Measurements from ENCODE around the gene ARSJ.

The ARSJ gene

GRCh38 chr4:113975578-113975977 is 3.9 kb downstream of the ARSJ start:
- no peak overlapping the region for H3K18ac ChIP-seq (ENCODE audit: low read depth in 1 of 2, low read length in 2 of 2)
- H2BK120ac ChIP-seq (ENCODE audit: low read depth, low read length), result no peak overlapping the region
- peak overlapping the region in 1 of 2 experiments; percentile 97 for H3K4me3 ChIP-seq (ENCODE audit: insufficient read depth in 1 of 2, low read depth in 1 of 2, low read length in 2 of 2)
- no peak overlapping the region for H4K91ac ChIP-seq (ENCODE audit: low read length)
- H3K4ac ChIP-seq (ENCODE audit: low read depth in 1 of 2, low read length in 2 of 2), result peak overlapping the region in 1 of 2 experiments; percentile 67
- no peak for DNase-seq
- no peak overlapping the region for H4K8ac ChIP-seq (ENCODE audit: low read length)
- H2BK5ac ChIP-seq (ENCODE audit: low read depth, low read length, poor library complexity, severe bottlenecking), result no peak overlapping the region
- H3K27me3 ChIP-seq (ENCODE audit: control insufficient read depth in 1 of 2, insufficient read depth in 1 of 2, low read length in 2 of 2), result no peaks in the 10 kb centered on the region
- WGBS, result 57% methylated on average over 2 of the region's 2 CpGs
- H2BK12ac ChIP-seq (ENCODE audit: low read length in 2 of 2), result no peak overlapping the region
- no peak overlapping the region for H2AFZ ChIP-seq (ENCODE audit: low read depth, low read length)
- no peak overlapping the region for H3K14ac ChIP-seq (ENCODE audit: low read length in 2 of 2)
- no peaks in the 10 kb centered on the region for H3K79me1 ChIP-seq (replicated peaks; ENCODE audit: low read length, poor library complexity, severe bottlenecking)
- peak overlapping the region; percentile 95 for H3K9ac ChIP-seq (ENCODE audit: low read length)
- H3K23ac ChIP-seq (ENCODE audit: low read length in 2 of 2), result no peak overlapping the region
- peaks cover 0 to 4% of the 10 kb centered on the region in 2 experiments for H3K36me3 ChIP-seq (ENCODE audit: control insufficient read depth in 1 of 2, insufficient read depth in 2 of 2, low read depth in 1 of 2, low read length in 2 of 2)
- peaks cover 3% of the 10 kb centered on the region for H3K4me1 ChIP-seq (ENCODE audit: control insufficient read depth, insufficient read depth, low read depth, low read length)
- peak overlapping the region; percentile 32 for H3K27ac ChIP-seq (ENCODE audit: low read length, poor library complexity, severe bottlenecking)
- H3K9me3 ChIP-seq (ENCODE audit: control insufficient read depth, low read length), result no peaks in the 10 kb centered on the region
- H3K4me2 ChIP-seq (ENCODE audit: low read length, poor library complexity, severe bottlenecking), result peak overlapping the region; percentile 71
- no peak overlapping the region for H2BK15ac ChIP-seq (ENCODE audit: low read depth, poor library complexity, severe bottlenecking)
- H2AK5ac ChIP-seq (ENCODE audit: low read length, severe bottlenecking), result peak overlapping the region; percentile 45

- no peak overlapping the region for H2AK5ac ChIP-seq (ENCODE audit: low read length, severe bottlenecking)
- H2BK15ac ChIP-seq (ENCODE audit: low read depth, poor library complexity, severe bottlenecking), result no peak overlapping the region
- H3K14ac ChIP-seq (ENCODE audit: low read length in 2 of 2), result no peak overlapping the region
- H2BK120ac ChIP-seq (ENCODE audit: low read depth, low read length), result no peak overlapping the region
- no peaks in the 10 kb centered on the region for H3K9me3 ChIP-seq (ENCODE audit: control insufficient read depth, low read length)
- no peaks in the 10 kb centered on the region for H3K27me3 ChIP-seq (ENCODE audit: control insufficient read depth in 1 of 2, insufficient read depth in 1 of 2, low read length in 2 of 2)
- no peak overlapping the region for H3K4me2 ChIP-seq (ENCODE audit: low read length, poor library complexity, severe bottlenecking)
- H3K4me1 ChIP-seq (ENCODE audit: control insufficient read depth, insufficient read depth, low read depth, low read length), result peaks cover 4% of the 10 kb centered on the region
- H3K27ac ChIP-seq (ENCODE audit: low read length, poor library complexity, severe bottlenecking), result no peak overlapping the region
- H4K91ac ChIP-seq (ENCODE audit: low read length), result no peak overlapping the region
- H3K4ac ChIP-seq (ENCODE audit: low read depth in 1 of 2, low read length in 2 of 2), result no peak overlapping the region
- H3K18ac ChIP-seq (ENCODE audit: low read depth in 1 of 2, low read length in 2 of 2), result no peak overlapping the region
- DNase-seq, result no peak
- H2BK5ac ChIP-seq (ENCODE audit: low read depth, low read length, poor library complexity, severe bottlenecking), result no peak overlapping the region
- peaks cover 0 to 7% of the 10 kb centered on the region in 2 experiments for H3K36me3 ChIP-seq (ENCODE audit: control insufficient read depth in 1 of 2, insufficient read depth in 2 of 2, low read depth in 1 of 2, low read length in 2 of 2)
- no peaks in the 10 kb centered on the region for H3K79me1 ChIP-seq (replicated peaks; ENCODE audit: low read length, poor library complexity, severe bottlenecking)
- H3K23ac ChIP-seq (ENCODE audit: low read length in 2 of 2), result no peak overlapping the region
- no peak overlapping the region for H2BK12ac ChIP-seq (ENCODE audit: low read length in 2 of 2)
- H3K9ac ChIP-seq (ENCODE audit: low read length), result no peak overlapping the region
- H4K8ac ChIP-seq (ENCODE audit: low read length), result no peak overlapping the region
- H3K4me3 ChIP-seq (ENCODE audit: insufficient read depth in 1 of 2, low read depth in 1 of 2, low read length in 2 of 2), result peak overlapping the region in 1 of 2 experiments; percentile 97
- H2AFZ ChIP-seq (ENCODE audit: low read depth, low read length), result no peak overlapping the region
Measured at GRCh38 chr4:113974467-113974866, 5.0 kb downstream of the ARSJ start.

GRCh38 chr4:113973345-113973744 is 6.1 kb downstream of the ARSJ start:
- Histone ChIP-seq H3K4me3 (ENCODE audit: insufficient read depth in 1 of 2, low read depth in 1 of 2, low read length in 2 of 2) (no peak overlapping the region), H3K27me3 (ENCODE audit: control insufficient read depth in 1 of 2, insufficient read depth in 1 of 2, low read length in 2 of 2) (no peaks in the 10 kb centered on the region), H4K8ac (ENCODE audit: low read length) (no peak overlapping the region), H3K23ac (ENCODE audit: low read length in 2 of 2) (no peak overlapping the region), H2BK120ac (ENCODE audit: low read depth, low read length) (no peak overlapping the region), H3K18ac (ENCODE audit: low read depth in 1 of 2, low read length in 2 of 2) (no peak overlapping the region), H3K27ac (ENCODE audit: low read length, poor library complexity, severe bottlenecking) (no peak overlapping the region), H3K4me1 (ENCODE audit: control insufficient read depth, insufficient read depth, low read depth, low read length) (peaks cover 4% of the 10 kb centered on the region), H4K91ac (ENCODE audit: low read length) (no peak overlapping the region), H3K9me3 (ENCODE audit: control insufficient read depth, low read length) (no peaks in the 10 kb centered on the region), H3K36me3 (ENCODE audit: control insufficient read depth in 1 of 2, insufficient read depth in 2 of 2, low read depth in 1 of 2, low read length in 2 of 2) (peaks cover 0 to 7% of the 10 kb centered on the region in 2 experiments), H3K4ac (ENCODE audit: low read depth in 1 of 2, low read length in 2 of 2) (no peak overlapping the region), H3K9ac (ENCODE audit: low read length) (no peak overlapping the region), H3K14ac (ENCODE audit: low read length in 2 of 2) (no peak overlapping the region), H2BK12ac (ENCODE audit: low read length in 2 of 2) (no peak overlapping the region), H3K79me1 (replicated peaks; ENCODE audit: low read length, poor library complexity, severe bottlenecking) (no peaks in the 10 kb centered on the region), H2AFZ (ENCODE audit: low read depth, low read length) (no peak overlapping the region), H2AK5ac (ENCODE audit: low read length, severe bottlenecking) (no peak overlapping the region), H2BK15ac (ENCODE audit: low read depth, poor library complexity, severe bottlenecking) (no peak overlapping the region), H2BK5ac (ENCODE audit: low read depth, low read length, poor library complexity, severe bottlenecking) (no peak overlapping the region), H3K4me2 (ENCODE audit: low read length, poor library complexity, severe bottlenecking) (no peak overlapping the region)
- DNase-seq, result no peak
- WGBS, result 41% methylated on average over 3 of the region's 3 CpGs

GRCh38 chr4:113972781-113973180 is 6.7 kb downstream of the ARSJ start:
- Histone ChIP-seq H3K4ac (ENCODE audit: low read depth in 1 of 2, low read length in 2 of 2) (no peak overlapping the region), H3K36me3 (ENCODE audit: control insufficient read depth in 1 of 2, insufficient read depth in 2 of 2, low read depth in 1 of 2, low read length in 2 of 2) (peaks cover 0 to 7% of the 10 kb centered on the region in 2 experiments), H2AFZ (ENCODE audit: low read depth, low read length) (no peak overlapping the region), H3K27ac (ENCODE audit: low read length, poor library complexity, severe bottlenecking) (no peak overlapping the region), H3K9ac (ENCODE audit: low read length) (no peak overlapping the region), H2BK12ac (ENCODE audit: low read length in 2 of 2) (no peak overlapping the region), H3K14ac (ENCODE audit: low read length in 2 of 2) (no peak overlapping the region), H3K9me3 (ENCODE audit: control insufficient read depth, low read length) (no peaks in the 10 kb centered on the region), H2BK15ac (ENCODE audit: low read depth, poor library complexity, severe bottlenecking) (no peak overlapping the region), H2BK120ac (ENCODE audit: low read depth, low read length) (peak overlapping the region; percentile 35), H3K27me3 (ENCODE audit: control insufficient read depth in 1 of 2, insufficient read depth in 1 of 2, low read length in 2 of 2) (no peaks in the 10 kb centered on the region), H3K18ac (ENCODE audit: low read depth in 1 of 2, low read length in 2 of 2) (no peak overlapping the region), H3K79me1 (replicated peaks; ENCODE audit: low read length, poor library complexity, severe bottlenecking) (no peaks in the 10 kb centered on the region), H4K91ac (ENCODE audit: low read length) (no peak overlapping the region), H2BK5ac (ENCODE audit: low read depth, low read length, poor library complexity, severe bottlenecking) (no peak overlapping the region), H3K4me1 (ENCODE audit: control insufficient read depth, insufficient read depth, low read depth, low read length) (peaks cover 4% of the 10 kb centered on the region), H4K8ac (ENCODE audit: low read length) (no peak overlapping the region), H3K23ac (ENCODE audit: low read length in 2 of 2) (no peak overlapping the region), H3K4me2 (ENCODE audit: low read length, poor library complexity, severe bottlenecking) (no peak overlapping the region), H3K4me3 (ENCODE audit: insufficient read depth in 1 of 2, low read depth in 1 of 2, low read length in 2 of 2) (no peak overlapping the region), H2AK5ac (ENCODE audit: low read length, severe bottlenecking) (no peak overlapping the region)
- no peak for DNase-seq
- WGBS, result 90% methylated on average over 4 of the region's 4 CpGs
